Measurements from ENCODE around the gene HTR3B.
"Not testable (repeated sequence)": the region's sequence is repeated elsewhere in the genome, so short reads cannot be mapped to it uniquely, and the experiment has no call there.

The HTR3B gene

DNA sequence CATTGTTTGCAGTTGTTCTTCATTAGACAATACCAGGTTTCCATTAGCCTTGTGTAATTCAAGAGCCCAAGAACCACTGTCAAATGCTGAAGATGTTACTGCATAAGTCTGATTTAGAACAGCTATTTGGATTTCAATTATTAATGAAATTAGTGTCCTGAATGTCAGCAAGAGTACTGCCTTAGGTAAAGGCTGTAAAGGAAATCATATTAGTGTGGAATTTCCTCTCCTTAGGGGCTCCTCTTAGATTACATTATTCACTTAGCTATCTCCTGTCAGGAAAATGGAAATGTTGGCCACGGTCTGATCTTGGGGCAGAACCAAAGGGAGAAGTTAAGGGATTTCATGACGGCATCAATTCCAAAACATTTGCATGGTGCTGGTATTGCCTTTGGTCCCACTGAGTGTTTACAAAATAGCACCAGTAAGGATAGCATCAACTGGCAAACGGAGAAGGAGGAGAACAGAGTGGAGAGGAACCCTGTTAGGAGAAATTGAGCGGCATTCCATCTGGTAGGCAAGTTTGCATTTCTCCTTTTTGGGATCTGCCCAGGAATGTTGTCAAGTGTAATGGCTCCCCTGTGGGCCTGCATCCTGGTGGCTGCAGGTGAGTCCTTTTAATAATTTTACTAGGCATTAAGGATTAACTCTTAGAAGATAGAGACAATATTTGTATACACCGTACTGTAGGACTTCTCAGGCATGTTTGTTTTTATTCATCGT is at the start of gene HTR3B:
Gene HTR3B, plus strand, starts transcription at position 418 of the 723 bp plus-strand sequence. Its CDS starts 138 bp downstream, at position 556.
- peak in 1 of 2 experiments; percentile 1 for DNase-seq

GRCh38 chr11:113855803-113856202 is 48.8 kb upstream of the HTR3B start:
- no peak for DNase-seq

DNA sequence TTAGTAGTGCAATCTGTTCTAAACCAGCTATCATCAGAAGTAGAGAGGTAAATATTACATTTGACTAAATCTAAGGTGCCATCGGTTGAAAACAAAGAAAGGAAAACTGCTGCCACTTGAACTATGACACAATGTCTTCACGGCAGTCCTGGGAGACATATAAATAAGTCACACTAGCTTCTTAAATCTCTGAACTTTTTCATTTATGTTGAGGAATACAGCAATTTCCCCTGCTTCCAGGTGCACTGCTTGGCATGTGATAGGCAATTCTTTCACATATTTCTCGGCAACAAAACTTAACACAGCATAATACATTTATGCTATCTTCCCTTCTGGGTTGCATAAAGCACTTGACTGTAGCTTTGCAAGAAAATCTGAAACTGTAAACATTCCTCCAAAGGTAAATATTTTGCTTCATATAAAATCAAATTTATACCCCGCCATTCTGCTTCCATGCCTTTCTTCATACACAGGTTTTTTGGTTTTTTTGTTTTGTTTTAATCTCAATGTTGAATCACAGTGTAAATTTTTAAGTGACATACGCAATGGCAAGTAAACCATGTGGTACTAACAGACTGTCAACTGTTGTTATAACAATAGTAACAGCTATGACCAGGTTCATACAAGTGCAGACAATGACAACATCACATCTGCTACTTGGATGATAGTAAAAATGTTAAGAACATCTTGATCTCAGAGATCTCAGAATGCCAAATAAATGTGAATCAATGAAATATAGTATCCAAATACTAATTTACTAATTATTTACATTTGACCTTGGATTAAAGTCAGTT is 47.4 kb upstream of the HTR3B start:
- no peak for DNase-seq

DNA sequence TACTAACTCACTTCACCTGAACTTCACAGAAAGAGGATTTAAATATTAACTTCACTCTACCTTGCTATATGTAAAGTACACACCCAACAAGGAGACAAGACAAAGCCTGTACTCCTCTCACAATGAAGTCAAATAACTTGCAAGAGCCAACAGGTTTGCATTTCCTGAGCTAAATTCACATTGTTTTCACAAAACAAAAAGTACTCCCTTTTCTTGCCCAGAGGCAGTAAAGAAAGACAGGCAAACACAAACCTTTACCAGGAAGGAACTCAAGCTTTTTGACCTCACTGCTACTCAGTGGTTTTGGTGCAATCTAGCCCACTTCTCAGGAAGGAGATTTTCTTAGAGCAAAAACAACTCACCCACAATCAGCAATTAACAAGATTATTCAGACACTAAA is 44.9 kb upstream of the HTR3B start:
- DNase-seq: no peak

DNA sequence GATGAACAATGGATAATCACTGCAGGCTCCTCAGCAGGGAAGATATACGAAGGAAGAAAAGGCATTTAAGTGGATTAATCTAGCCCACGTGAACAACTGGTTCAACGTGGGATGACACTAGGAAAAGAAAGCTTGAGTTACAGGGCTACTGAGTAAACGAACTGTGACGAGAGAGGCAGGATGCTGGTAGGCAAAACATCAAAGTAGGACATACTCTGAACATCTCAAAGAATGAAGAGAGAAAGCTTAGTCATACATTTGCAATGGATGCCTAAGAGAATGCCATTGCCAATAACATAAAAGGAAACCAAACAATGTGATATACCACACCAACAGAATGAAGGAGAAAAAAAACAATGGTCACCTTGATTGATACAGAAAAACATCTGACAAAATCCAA is 42.2 kb upstream of the HTR3B start:
- no peak for DNase-seq

DNA sequence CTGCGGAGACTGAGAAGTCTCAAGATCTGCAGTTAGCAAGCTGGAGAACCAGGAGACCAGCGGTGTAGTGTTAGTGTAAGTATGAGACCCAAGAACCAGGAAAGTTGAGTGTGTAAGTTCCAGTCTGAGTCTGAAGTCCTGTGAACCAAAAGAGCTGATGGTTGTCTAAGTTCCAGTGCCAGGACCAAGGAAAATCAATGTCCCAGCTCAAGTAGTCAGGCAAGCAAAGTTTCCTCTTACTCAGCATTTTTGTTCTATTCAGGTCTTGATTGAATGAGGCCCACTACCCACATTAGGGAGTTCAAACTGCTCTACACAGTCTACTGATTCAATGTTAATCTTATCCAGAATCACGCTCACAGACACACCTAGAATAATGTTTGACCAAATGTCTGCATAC is 40.2 kb upstream of the HTR3B start:
- DNase-seq: no peak

DNA sequence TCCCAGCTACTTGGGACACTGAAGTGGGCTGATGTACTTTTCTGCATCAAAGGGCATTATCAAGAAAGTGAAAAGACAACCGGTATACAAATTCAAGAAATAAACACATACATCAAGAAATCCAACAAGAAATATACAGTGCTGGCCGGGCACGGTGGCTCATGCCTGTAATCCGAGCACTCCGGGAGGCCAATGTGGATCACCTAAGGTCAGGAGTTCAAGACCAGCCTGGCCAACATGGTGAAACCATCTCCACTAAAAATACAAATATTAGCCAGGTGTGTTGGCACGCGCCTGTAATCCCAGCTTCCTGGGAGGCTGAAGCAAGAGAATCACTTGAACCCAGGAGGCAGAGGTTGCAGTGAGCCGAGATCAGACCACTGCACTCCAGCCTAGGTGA is 38.7 kb upstream of the HTR3B start:
- DNase-seq: no peak

DNA sequence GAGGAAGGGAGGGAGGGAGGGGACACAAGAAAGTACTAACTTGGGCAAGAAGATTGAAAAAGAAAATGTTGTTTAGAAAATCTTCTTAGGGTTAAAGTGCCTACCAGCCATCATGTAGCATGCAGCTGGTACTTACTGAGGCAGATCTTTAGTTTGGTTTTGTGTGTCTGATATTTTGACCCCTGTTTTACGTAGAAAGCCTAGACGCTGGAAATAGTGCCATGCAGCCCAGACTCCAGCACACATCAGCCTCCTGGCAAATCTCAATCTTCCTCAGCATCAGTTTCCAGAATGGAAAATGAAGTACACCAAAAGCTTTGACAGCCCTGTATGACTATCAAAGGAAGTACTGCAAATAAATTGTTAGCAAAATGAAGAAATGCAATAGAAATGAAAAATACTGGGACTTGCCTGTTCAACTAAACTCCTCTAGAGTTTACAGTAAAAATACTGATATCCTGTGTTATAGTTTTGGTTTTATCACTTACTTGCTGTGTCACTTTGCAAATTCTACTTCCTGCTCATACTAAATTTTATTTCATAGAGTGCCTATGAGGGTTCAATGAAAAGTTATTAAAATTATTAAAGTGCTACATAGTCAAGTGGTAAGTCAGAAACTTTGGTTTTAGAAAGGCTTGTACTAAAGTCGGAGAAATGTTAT is 36.6 kb upstream of the HTR3B start:
- DNase-seq: no peak

DNA sequence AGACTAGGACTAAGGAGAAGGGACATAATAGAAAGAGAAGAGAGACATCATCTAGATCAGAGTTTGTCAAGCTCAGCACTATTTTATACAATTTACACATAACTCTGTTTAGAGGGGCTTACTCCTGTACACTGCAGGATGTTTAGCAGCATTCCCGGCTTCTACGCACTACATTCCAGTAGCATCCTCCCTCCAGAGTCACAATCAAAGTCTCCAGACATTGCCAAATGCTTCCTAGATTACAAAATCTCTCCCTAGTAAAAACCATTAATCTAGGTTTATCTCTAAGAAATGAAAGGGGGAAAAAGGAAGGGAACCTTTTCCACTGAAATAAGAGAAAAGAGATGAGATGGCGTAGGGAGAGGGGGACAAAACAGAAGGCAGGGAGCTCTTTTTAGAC is 33.3 kb upstream of the HTR3B start:
- no peak for DNase-seq

DNA sequence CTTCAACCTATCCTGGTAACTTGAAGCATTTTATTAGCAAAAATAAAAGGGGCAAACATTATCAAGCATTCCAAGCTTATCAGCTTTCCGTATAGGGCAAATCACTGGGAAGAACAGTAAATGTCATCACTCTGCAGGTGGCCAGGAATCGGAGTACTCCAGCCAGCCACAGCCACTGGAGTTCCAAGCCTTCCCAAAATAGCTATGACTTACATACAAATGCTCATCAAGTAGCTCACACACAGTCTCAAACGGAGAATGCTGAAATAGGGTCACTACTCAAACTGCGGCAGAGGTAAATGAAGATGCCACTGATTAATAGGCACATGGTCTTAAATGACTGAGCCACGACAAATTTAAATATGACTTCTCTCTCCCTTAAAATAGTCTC is 31.4 kb upstream of the HTR3B start:
- DNase-seq: peak in 1 of 2 experiments; percentile 73

DNA sequence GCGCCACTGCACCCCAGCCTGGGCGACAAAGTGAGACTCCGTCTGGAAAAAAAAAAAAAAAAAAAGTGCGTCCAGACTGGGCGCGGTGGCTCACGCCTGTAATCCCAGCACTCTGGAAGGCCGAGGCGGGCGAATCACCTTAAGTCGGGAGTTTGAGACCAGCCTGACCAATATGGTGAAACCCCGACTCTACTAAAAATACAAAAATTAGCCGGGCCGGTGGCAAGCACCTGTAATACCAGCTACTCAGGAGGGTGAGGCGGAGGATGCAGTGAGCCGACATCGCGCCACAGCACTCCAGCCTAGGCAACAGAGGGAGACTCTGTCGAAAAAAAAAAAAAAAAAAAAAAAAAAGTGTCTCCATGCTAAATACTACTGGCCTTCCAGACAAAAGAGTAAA is 30.5 kb upstream of the HTR3B start:
- no peak for DNase-seq

DNA sequence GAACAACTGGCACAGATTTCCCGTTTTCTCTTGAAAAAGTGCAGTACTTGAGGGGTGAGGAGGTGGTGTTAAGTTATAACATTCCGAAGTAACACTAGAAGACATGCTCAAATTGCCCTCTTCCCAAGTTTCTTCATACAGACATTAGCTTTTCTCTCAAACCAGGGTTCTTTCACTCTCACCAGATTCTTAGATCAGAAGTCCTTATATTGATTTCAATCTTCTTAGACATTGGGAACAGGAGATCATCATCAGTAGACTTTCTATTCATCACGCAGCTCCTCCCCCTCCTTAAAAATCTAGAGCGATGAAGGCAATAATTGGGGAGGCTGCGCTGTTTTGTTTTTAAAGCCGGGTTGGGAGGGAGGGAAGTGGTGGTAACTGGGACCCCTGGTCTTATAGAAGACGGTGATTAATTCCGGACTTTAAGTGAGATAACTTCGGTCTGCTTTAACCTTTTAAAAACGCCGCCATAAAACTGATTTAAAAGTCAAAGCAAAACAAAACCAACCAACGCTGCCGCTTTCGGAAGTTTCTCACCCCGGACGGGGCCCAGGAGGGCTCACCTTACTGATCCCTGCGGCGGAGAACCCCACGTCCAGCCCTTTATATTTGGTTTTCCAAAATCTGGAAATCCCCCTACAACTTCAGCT is 29.9 kb upstream of the HTR3B start:
- no peak for DNase-seq

DNA sequence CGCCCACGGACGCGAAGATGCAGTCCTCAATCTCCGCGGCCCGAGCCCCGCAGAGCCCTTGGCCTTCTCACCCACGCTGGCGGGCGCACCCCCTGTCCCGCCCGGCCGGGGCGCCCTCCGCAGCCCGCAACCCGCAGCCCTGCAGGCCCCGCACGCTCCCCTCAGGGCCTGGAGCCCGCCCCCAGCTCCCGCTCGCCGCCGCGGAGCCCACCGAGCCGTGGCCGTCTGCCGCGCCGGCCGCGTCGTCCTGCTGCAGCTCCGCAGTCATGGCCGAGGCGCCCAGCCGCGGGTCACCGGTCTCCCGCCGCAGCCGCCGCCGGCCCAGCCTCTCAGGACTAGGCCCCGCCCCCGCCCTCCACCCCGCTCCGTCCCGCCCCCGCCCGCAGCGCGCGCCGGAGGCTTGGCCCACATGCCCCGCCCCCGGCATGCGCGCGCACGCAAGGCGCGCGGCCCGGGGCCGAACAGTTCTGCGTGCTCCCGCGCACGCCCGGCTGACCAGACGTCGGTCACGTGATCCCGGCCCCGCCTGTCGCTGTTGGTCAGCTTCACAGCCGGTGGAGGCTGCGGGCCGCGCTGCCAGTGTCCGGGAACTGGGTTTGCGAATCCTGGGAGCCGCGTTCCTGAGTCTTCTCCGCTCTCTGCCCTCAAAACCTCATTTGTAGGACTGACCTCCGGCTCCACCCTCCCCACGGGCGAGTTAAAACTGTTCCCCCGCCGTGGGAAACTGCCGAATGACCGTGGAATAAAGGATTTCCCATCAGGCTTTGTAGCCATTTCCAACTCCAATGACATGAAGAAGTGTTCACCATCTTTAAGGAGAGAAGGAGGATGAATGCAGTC is 29.1 kb upstream of the HTR3B start, which contains the start of gene USP28:
Gene USP28, minus strand, starts transcription at position 339 of the 840 bp plus-strand sequence. Its CDS starts 71 bp downstream, at position 268.
- DNase-seq: peak; percentile 29 to 90

DNA sequence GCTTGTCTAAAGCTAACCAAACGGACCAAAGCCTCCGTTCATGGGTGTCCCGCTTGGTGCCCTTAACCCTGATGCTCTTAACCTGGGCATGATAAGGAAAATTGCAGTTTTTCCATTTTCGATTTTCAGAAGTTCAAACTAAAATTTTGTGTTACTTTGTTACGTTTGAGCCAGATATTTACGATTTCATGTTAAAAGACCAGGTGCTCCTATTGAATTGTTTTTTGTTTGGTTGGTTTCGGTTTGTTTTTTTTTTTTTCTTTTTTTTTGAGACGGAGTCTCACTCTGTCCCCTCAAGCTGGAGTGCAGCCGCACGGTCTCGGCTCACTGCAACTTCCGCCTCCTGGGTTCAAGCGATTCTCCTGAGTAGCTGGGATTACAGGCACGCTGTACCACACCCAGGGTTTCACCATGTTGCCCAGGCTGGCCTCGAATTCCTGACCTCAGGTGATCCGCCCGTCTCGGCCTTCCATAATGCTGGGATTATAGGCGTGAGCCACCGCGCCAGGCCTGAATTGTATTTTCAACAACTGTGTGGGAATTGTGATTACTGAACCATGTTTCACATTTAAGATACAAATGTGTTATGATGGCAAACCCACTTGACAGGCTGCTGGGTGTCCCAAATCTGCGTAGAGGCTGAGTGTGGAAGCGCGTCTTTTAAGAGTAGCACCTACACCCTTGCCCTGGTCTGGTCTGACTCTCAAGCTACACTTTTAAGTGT is 28.4 kb upstream of the HTR3B start:
- DNase-seq: no peak

DNA sequence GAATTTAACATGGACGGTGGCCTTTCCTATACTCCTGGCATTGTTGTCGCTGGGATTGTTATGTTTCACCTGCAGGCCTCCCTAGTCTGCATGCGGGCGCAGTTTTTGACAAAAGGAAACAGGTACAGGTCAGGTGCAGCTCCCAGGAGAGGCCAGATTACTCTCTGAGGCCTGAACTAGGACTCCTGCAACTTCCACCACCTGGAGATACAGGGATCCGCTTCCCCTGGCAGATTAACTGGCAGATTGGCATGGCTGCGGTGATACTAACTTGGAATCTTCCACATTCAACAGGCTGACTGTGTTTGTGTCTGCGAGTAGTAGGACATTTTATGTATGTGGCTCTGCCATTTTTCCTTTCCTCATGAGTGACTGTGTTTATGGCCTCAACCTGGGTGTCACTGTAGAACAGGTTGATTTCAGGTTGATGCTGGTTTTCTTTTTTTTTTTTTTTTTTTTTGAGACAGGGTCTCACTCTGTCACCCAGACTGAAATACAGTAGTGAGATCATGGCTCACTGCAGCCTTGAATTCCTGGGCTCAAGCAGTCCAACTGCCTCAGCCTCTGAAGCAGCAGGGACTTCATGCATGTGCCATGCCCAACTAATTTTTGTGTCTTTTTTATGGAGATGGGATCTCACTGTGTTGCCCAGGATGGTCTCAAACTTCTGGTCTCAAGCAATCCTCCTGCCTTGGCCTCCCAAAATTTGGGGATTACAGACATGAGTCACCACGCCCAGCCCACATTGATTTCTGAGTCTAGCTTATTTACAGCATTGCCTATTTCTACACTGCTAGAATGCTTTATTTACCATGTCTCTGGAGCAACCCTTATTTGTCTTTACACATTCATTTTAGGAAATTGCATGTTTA is 27.6 kb upstream of the HTR3B start:
- no peak for DNase-seq

DNA sequence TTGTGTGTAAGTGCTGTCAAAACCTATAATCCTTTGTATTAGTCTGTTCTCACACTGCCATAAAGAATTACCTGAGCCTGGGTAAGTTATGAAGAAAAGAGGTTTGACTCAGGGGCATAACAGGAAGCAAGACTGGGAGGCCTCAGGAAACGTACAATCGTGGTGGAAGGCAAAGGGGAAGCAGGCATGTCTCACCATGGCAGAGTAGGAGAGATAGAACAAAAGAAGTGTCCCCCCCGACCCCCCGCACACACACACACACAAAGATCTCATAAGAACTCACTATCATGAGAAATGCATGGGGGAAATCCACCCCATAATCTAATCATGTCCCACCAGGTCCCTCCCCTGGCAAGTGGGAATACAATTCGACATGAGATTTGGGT is 26.9 kb upstream of the HTR3B start:
- DNase-seq: no peak

DNA sequence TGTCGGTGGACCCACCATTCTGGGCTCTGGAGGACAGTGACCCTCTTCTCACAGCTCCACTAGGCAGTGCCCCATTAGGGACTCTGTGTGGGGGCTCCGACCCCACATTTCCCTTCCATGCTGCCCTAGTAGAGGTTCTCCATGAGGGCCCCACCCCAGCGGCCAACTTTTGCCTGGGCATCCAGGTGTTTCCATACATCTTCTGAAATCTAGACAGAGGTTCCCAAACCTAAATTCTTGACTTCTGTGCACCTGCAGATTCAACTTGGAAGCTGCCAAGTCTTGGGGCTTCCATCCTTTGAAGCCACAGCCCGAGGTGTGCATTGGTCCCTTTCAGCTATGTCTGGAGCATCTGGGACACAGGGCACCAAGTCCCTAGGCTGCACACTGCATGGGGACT is 25.1 kb upstream of the HTR3B start:
- DNase-seq: not testable (repeated sequence)

DNA sequence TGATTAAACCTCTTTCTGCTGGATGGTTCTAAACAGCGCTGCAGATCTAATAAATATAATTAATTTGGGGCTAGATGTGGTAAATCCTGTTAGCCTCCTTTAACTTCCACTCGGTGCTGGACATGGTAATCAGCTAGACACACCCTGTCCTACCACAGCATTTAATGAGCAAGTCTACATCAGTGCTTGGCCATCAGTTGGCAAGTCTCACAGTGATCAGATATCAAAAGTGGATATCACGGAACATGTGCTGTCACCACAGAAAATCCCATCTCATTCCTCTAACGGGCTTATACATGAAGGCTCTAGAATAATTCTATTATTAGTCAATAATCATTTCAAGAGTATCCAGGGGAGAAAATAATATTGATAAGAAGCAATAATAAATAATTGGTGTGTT is 23.6 kb upstream of the HTR3B start:
- no peak for DNase-seq

DNA sequence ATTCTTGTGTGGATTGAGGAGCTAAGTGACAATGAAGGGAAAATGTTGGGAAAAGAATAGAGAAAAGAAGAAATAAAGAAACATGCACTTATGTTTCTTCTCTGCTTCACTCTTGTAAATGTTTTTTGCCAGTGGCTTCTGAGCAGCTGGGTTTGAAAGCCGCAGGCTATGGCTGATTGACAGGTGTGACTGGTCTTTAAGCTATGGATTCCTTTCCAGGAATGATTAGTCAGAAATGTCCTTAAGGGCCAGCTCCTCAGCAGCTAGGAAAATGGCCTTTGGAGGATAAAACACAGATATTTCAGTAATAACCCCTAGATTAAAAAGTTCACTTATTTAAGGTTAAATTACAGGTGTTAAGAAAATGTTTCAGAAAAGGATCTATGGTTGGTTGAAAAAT is 22.7 kb upstream of the HTR3B start:
- DNase-seq: no peak

- no peak for DNase-seq
Measured at GRCh38 chr11:113884361-113884836, 20.2 kb upstream of the HTR3B start.

Measured in cerebellar nuclear complex (tissue), 1 donor.